Measurements from ENCODE around the gene VAT1L. TPM values are rescaled to one million over a fixed set of nuclear protein-coding genes. Genes with fewer than 3 reads are reported as not detected.

Gene VAT1L
- total RNA-seq, 1 donor from 2014 or later: 4.8 TPM

- H3K9me3 Mint-ChIP-seq: no peaks in the 10 kb centered on the region
- DNase-seq (ENCODE audit: low read depth, low spot score): no peak
- H3K27ac Mint-ChIP-seq (ENCODE audit: unreplicated experiment): no peak overlapping the region
- no peaks in the 10 kb centered on the region for H3K36me3 Mint-ChIP-seq (ENCODE audit: low read depth)
- no peak overlapping the region for H3K4me3 Mint-ChIP-seq
- no peak for TF ChIP-seq CTCF (conservative IDR thresholded peaks at IDR 0.05)
- no peaks in the 10 kb centered on the region for H3K27me3 Mint-ChIP-seq (ENCODE audit: low read depth)
- peaks cover 24% of the 10 kb centered on the region for H3K4me1 Mint-ChIP-seq
These were observed 139.7 kb downstream of the VAT1L start for GRCh38 chr16:77928096-77928495.

- TF ChIP-seq CTCF (conservative IDR thresholded peaks at IDR 0.05): no peak
- Mint-ChIP-seq H3K36me3 (ENCODE audit: low read depth) (no peaks in the 10 kb centered on the region), H3K4me1 (peaks cover 19% of the 10 kb centered on the region), H3K27ac (ENCODE audit: unreplicated experiment) (no peak overlapping the region), H3K9me3 (peaks cover 3% of the 10 kb centered on the region), H3K27me3 (ENCODE audit: low read depth) (no peaks in the 10 kb centered on the region), H3K4me3 (no peak overlapping the region)
- no peak for DNase-seq (ENCODE audit: low read depth, low spot score)
These were observed 140.6 kb downstream of the VAT1L start for GRCh38 chr16:77929004-77929403.

- Mint-ChIP-seq H3K4me1 (peaks cover 17% of the 10 kb centered on the region), H3K27ac (ENCODE audit: unreplicated experiment) (no peak overlapping the region), H3K36me3 (ENCODE audit: low read depth) (no peaks in the 10 kb centered on the region), H3K27me3 (ENCODE audit: low read depth) (no peaks in the 10 kb centered on the region), H3K9me3 (peaks cover 3% of the 10 kb centered on the region), H3K4me3 (no peak overlapping the region)
- TF ChIP-seq CTCF (conservative IDR thresholded peaks at IDR 0.05): no peak
- DNase-seq (ENCODE audit: low read depth, low spot score): no peak
These were observed 142.7 kb downstream of the VAT1L start for GRCh38 chr16:77931058-77931457.

GRCh38 chr16:77937473-77938149, 149.2 kb downstream of the VAT1L start:
- Mint-ChIP-seq H3K4me1 (peaks cover 4% of the 10 kb centered on the region), H3K36me3 (ENCODE audit: low read depth) (peaks cover 2% of the 10 kb centered on the region), H3K27me3 (ENCODE audit: low read depth) (no peaks in the 10 kb centered on the region), H3K27ac (ENCODE audit: unreplicated experiment) (peak overlapping the region; percentile 78), H3K4me3 (no peak overlapping the region), H3K9me3 (peaks cover 7% of the 10 kb centered on the region)
- no peak for DNase-seq (ENCODE audit: low read depth, low spot score)
- TF ChIP-seq CTCF (conservative IDR thresholded peaks at IDR 0.05): no peak

- no peak for DNase-seq (ENCODE audit: low read depth, low spot score)
- TF ChIP-seq CTCF (conservative IDR thresholded peaks at IDR 0.05): no peak
- Mint-ChIP-seq H3K27ac (ENCODE audit: unreplicated experiment) (no peak overlapping the region), H3K9me3 (peaks cover 4% of the 10 kb centered on the region), H3K36me3 (ENCODE audit: low read depth) (peaks cover 2% of the 10 kb centered on the region), H3K27me3 (ENCODE audit: low read depth) (no peaks in the 10 kb centered on the region), H3K4me1 (no peaks in the 10 kb centered on the region), H3K4me3 (no peak overlapping the region)
These were observed 150.5 kb downstream of the VAT1L start for GRCh38 chr16:77938913-77939312.

Measured in neural crest cell (in vitro differentiated cells).